GM21360 (cell line): ENCODE measurements around the gene SLC35A5.
A peak's percentile ranks its signal among the peaks of the same experiment; 100 is the strongest.
"Not testable (repeated sequence)": the region's sequence is repeated elsewhere in the genome, so short reads cannot be mapped to it uniquely, and the experiment has no call there.

Experiments used
- ATAC-seq: cut with Tn5 transposase; IDR thresholded peaks from one replicate; pipeline ENCODE4 v1.9.1; 2021; ENCODE audit warnings: mild to moderate bottlenecking, moderate library complexity; ENCODE audit not compliant: unreplicated experiment

The SLC35A5 gene

DNA sequence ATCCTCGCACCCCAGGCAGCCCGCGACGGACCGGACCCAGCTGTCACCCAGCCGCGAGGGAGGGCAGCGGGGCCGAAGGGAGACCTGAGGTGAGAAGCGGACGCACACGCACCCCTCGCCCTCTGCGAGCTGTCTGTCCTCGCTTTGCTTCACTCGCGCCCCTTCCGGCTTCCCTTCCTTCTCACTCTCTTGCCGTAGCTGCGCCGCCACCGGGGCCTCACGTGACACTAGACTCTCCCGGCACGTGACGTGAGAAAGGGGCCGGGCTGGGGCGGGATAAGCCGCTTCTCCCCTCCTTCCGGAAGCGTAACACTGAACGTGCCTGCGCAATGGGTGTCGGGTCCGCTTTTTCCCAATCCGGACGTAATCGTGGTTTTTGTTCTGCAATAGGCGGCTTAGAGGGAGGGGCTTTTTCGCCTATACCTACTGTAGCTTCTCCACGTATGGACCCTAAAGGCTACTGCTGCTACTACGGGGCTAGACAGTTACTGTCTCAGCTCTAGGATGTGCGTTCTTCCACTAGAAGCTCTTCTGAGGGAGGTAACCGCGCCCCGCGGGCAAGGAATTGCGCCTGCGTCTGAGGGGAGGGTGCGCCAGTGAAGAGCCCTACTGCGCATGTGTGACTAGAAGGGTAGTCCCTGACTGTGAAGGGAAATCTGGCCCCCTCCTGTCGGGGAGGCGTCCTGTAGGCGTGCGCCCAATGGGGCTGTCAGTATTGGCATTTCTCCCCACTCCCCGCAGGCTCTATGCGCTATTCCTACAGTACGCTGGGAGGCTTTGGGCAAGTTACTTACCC is at the start of gene SLC35A5, which contains the start of gene ATG3:
SLC35A5 (plus strand) TSS at position 312 of the 796 bp plus-strand sequence. CDS start 1,359 bp downstream, outside the sequence.
ATG3 (minus strand) TSS at position 229 of the 796 bp plus-strand sequence. CDS start 434 bp downstream, outside the sequence.
- peak; percentile 76 for ATAC-seq

DNA sequence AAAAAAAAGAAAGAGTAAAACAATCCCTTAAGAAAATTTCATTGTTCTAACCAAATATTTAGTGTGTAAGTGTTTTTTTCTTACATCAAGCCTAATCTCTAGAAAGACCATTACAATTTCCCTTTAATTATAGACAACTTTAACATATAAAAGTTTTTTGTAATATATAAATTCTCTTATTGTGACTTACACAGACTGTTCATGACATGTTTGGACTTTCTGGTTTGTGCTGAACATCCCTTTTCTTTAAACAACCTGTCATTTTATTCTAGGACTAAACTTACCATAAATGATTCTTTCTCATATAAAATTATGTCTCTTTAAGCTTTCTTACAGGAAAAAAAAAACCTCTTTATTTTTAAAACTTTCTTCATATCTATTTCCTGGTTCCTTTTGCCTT is 49.5 kb upstream of the SLC35A5 start:
- ATAC-seq: no peak

- ATAC-seq: peak; percentile 97
These were observed 47.2 kb upstream of the SLC35A5 start for GRCh38 chr3:112514527-112515128.

GRCh38 chr3:112518970-112519369 is 42.9 kb upstream of the SLC35A5 start:
- not testable (repeated sequence) for ATAC-seq

- ATAC-seq: no peak
These were observed 42.3 kb upstream of the SLC35A5 start for GRCh38 chr3:112519424-112520001.

- not testable (repeated sequence) for ATAC-seq
These were observed 37.7 kb upstream of the SLC35A5 start for GRCh38 chr3:112524127-112524526.

GRCh38 chr3:112530573-112530972 is 31.3 kb upstream of the SLC35A5 start:
- no peak for ATAC-seq

- no peak for ATAC-seq
These were observed 30.5 kb upstream of the SLC35A5 start for GRCh38 chr3:112531358-112531781.

DNA sequence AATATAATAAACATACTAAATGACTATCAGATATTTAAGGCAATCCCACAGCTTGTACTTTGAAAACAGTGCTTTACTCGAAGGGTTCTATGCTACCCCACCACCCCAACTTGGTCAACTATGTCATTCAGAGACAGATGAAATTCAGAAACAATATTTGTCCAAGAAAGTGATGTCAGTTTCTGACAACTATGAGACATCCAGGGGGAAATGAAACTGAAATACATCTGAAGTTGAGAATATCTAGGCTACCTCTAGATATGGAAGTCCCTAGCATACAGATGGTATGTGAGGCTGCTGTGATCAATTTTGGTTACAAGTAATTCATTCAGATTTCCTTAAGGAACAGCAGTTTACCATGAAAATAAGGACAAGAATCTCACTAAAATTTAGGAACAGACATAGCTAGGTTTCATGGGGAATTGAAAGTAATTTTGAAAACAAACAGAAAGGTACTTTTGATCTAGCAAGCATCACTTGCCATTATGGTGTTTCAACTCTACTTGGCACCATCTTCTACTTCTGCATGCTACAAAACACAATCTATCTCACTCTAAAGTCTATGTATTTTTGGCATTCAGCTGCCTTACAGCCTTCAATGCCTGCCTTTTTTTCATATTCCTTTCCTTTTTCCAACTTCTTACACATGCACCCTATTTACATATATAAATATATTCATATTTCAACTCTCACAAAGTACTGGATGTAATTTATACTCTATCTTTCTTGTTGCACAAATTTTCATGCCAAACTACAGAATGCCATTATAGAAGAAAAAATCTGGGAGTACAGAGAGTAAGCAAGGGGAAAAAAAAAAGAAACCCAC is 21.8 kb upstream of the SLC35A5 start:
- peak; percentile 91 for ATAC-seq

DNA sequence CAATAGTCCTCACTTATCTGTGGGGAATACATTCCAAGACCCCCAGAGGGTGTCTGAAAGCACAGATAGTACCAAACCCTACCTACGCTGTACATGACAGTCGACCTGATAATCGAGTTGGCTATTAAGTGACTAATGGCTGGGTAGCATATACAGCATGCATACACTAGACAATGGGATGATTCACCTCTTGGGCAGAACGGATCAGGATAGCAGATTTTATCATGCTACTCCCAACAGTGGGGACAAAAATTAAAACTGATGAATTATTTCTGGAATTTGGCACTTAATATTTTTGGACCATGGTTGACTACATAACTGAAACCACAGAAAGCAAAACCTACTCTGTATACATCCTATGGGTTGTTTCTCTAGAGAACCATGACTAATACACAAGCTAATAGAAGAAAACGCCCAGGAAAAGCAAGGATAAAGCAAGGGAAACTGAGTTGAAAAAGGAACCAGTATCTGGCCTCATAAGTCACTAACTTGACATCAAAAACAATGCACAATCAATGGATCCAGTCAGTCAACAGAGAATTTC is 15.6 kb upstream of the SLC35A5 start:
- ATAC-seq: no peak

DNA sequence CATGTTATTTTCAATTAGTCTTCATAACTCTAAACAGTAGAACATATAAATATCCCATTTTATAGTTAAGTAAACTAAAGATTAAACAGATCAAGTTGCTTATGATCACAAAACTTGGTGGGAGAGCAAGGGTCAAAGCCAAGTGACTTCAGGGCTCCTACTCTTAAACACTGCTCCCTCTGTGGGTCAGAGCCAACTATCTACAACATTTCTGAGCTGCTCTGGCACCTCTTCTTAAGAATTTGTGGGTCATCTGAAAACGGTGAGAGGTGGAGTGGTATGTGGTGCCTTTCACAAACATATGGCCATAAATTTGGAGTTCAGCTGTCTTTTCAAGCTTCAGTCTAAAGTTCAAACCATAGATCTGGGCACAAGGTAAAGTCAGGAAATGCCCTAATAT is 11.0 kb upstream of the SLC35A5 start:
- ATAC-seq: no peak

DNA sequence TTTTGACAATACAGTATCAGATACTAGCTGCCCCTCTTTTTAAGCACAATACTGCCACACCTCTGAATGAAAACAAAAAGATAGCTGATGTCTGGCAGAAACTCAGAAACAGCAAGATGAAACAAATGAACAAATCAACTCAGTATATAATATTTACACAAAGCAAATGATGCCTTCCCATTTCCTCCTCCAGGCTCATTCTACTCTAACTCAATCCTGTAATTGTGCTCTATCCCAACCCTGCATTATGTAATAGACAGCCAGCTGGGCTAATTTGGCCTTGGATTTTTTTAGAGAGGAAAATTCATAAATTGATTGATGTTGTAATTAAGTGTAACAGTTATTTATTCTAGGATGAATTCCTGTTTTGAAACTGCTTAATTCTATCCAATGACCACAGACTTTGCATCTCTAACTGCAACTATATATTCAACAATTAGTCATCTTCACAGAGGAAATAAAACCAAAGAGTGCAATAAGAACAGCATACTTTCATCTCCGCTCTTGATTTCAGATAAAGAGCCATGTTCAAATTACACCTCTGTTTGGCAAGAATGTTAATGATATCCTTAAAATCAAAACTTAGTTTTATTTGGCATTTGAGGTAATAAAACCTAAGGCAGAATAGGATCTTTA is 6.2 kb upstream of the SLC35A5 start:
- ATAC-seq: no peak

GRCh38 chr3:112557976-112558375 is 3.9 kb upstream of the SLC35A5 start:
- no peak for ATAC-seq

GRCh38 chr3:112560307-112560706 is 1.5 kb upstream of the SLC35A5 start:
- no peak for ATAC-seq

- peak; percentile 22 for ATAC-seq
These were observed 943 bp upstream of the SLC35A5 start for GRCh38 chr3:112560721-112561483.

DNA sequence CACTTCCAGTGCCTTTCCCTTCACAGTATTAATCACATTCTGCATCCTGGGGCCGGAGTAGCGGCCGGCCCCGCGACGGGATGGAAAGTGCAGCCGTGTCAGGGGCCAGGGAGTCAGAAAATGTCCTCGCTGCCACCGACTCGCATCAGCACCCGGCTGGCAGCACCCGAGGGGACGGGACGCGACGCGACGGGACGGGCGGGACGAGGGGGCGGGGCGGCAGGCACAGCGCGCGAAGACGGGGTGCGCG is 436 bp upstream of the SLC35A5 start:
- peak; percentile 39 for ATAC-seq

GRCh38 chr3:112564247-112564939 is 2.5 kb downstream of the SLC35A5 start:
- not testable (repeated sequence) for ATAC-seq

DNA sequence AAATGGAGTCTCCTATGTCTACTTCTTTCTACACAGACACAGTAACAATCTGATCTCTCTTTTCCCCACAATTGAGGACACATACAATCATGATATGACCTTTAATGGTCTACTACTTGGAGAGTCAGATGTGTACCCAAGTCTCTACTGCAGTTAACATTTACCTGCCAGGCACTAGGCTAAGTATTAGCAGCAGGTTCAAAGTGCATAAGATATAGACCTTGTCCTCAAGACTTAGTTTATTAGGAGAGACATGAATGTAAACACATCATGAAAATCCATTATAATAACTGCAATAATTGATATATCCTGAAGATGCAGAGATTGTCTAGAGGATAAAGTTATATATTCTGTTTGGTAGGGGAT is 3.1 kb downstream of the SLC35A5 start:
- ATAC-seq: no peak

DNA sequence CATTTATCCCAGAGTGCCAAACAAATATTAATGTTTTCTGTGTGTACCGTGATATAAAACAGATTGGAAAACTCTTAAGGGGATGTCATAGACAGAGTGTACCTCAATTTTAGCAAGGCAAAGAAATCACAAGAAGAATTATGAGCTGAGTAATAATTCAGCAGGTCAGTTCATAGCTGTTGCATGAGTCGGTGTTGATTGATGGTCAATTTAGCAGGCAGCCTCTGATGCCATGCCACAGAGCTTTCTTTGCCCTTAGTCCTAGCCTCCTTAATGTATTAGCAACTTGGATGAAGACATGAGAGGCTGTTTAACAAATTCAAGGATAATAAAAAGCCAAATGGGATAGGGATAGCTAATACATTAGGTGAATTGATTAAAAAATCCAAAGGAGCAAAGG is 6.8 kb downstream of the SLC35A5 start:
- ATAC-seq: no peak
